Measurements from ENCODE around the gene HECTD3.

- TF ChIP-seq CTCF (optimal IDR thresholded peaks at IDR 0.05 in 1 of 3, IDR thresholded peaks at IDR 0.05 in 1 of 3, conservative IDR thresholded peaks at IDR 0.05 in 1 of 3; ENCODE audit: extremely low read depth in 1 of 3, insufficient read depth in 2 of 3, low read length in 3 of 3) (no peak), EZH2 (IDR thresholded peaks at IDR 0.05; ENCODE audit: low read length) (no peak)
These were observed 1.6 kb upstream of the HECTD3 start for GRCh38 chr1:45012639-45013278.

Measured in keratinocyte (primary cell).